ENCODE results near the gene PNMA6E. TPM values are rescaled to one million over a fixed set of nuclear protein-coding genes. Genes with fewer than 3 reads are reported as not detected.

Gene PNMA6E
- total RNA-seq, 1 donor from 2014 or later, result not detected

- Mint-ChIP-seq H3K27me3 (ENCODE audit: low read depth) (no peaks in the 10 kb centered on the region), H3K36me3 (peaks cover 4% of the 10 kb centered on the region), H3K9me3 (no peaks in the 10 kb centered on the region), H3K27ac (no peak overlapping the region), H3K4me3 (no peak overlapping the region), H3K4me1 (no peaks in the 10 kb centered on the region)
- TF ChIP-seq, protein P1, sequence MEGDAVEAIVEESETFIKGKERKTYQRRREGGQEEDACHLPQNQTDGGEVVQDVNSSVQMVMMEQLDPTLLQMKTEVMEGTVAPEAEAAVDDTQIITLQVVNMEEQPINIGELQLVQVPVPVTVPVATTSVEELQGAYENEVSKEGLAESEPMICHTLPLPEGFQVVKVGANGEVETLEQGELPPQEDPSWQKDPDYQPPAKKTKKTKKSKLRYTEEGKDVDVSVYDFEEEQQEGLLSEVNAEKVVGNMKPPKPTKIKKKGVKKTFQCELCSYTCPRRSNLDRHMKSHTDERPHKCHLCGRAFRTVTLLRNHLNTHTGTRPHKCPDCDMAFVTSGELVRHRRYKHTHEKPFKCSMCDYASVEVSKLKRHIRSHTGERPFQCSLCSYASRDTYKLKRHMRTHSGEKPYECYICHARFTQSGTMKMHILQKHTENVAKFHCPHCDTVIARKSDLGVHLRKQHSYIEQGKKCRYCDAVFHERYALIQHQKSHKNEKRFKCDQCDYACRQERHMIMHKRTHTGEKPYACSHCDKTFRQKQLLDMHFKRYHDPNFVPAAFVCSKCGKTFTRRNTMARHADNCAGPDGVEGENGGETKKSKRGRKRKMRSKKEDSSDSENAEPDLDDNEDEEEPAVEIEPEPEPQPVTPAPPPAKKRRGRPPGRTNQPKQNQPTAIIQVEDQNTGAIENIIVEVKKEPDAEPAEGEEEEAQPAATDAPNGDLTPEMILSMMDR (IDR thresholded peaks at IDR 0.05; ENCODE audit: unreplicated experiment), result no peak
- DNase-seq (ENCODE audit: low spot score in 2 of 2, unreplicated experiment in 2 of 2), result no peak
Measured at GRCh38 chrX:153448556-153449367, 47.6 kb upstream of the PNMA6E start.

GRCh38 chrX:153447581-153447960 is 46.4 kb upstream of the PNMA6E start:
- TF ChIP-seq, protein P1 (IDR thresholded peaks at IDR 0.05; ENCODE audit: unreplicated experiment), result no peak
- H3K27me3 Mint-ChIP-seq (ENCODE audit: low read depth), result no peaks in the 10 kb centered on the region
- no peak overlapping the region for H3K4me3 Mint-ChIP-seq
- H3K36me3 Mint-ChIP-seq, result peaks cover 4% of the 10 kb centered on the region
- no peaks in the 10 kb centered on the region for H3K4me1 Mint-ChIP-seq
- no peaks in the 10 kb centered on the region for H3K9me3 Mint-ChIP-seq
- no peak overlapping the region for H3K27ac Mint-ChIP-seq
- no peak for DNase-seq (ENCODE audit: low spot score in 2 of 2, unreplicated experiment in 2 of 2)

DNA sequence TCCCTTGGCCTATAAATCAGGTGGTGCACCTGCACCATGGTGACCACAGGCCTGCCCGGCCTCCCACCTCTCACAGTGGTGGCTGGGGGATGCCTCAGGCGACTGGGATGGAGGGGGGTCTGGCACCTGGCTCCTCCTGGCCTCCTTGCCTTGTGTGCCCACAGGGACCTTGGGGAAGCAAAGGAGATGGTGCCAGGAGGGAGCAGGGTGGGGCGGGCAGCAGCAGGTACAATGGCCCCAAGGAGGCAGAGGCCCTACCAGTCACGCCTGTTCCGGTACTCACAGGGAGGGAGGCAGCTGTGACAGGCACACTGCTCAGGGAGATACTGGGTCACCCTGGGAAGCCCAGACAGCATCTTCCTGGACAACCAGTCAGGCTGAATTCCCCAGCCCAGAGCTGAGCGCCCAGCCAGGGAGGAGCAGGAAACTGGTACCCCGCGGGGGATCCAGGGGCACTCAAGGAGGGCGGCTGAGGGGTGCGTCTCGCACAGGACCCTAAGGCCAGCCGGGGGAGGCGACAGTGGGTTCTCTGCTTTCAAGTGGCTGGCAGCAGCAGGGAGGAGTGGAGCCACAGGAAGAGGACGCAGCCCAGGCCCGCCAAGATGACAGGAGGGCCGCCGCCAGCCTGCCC is 45.9 kb upstream of the PNMA6E start:
- Mint-ChIP-seq H3K4me3 (no peak overlapping the region), H3K9me3 (no peaks in the 10 kb centered on the region), H3K27ac (no peak overlapping the region), H3K27me3 (ENCODE audit: low read depth) (no peaks in the 10 kb centered on the region), H3K36me3 (peaks cover 2% of the 10 kb centered on the region), H3K4me1 (no peaks in the 10 kb centered on the region)
- DNase-seq (ENCODE audit: low spot score in 2 of 2, unreplicated experiment in 2 of 2), result no peak
- TF ChIP-seq, protein P1 (IDR thresholded peaks at IDR 0.05; ENCODE audit: unreplicated experiment), result no peak

- H3K9me3 Mint-ChIP-seq, result no peaks in the 10 kb centered on the region
- H3K27me3 Mint-ChIP-seq (ENCODE audit: low read depth), result no peaks in the 10 kb centered on the region
- TF ChIP-seq, protein P1 (IDR thresholded peaks at IDR 0.05; ENCODE audit: unreplicated experiment), result no peak
- no peaks in the 10 kb centered on the region for H3K4me1 Mint-ChIP-seq
- DNase-seq (ENCODE audit: low spot score in 2 of 2, unreplicated experiment in 2 of 2), result no peak
- peaks cover 2% of the 10 kb centered on the region for H3K36me3 Mint-ChIP-seq
- no peak overlapping the region for H3K27ac Mint-ChIP-seq
- H3K4me3 Mint-ChIP-seq, result no peak overlapping the region
Measured at GRCh38 chrX:153446636-153446936, 45.4 kb upstream of the PNMA6E start.

DNA sequence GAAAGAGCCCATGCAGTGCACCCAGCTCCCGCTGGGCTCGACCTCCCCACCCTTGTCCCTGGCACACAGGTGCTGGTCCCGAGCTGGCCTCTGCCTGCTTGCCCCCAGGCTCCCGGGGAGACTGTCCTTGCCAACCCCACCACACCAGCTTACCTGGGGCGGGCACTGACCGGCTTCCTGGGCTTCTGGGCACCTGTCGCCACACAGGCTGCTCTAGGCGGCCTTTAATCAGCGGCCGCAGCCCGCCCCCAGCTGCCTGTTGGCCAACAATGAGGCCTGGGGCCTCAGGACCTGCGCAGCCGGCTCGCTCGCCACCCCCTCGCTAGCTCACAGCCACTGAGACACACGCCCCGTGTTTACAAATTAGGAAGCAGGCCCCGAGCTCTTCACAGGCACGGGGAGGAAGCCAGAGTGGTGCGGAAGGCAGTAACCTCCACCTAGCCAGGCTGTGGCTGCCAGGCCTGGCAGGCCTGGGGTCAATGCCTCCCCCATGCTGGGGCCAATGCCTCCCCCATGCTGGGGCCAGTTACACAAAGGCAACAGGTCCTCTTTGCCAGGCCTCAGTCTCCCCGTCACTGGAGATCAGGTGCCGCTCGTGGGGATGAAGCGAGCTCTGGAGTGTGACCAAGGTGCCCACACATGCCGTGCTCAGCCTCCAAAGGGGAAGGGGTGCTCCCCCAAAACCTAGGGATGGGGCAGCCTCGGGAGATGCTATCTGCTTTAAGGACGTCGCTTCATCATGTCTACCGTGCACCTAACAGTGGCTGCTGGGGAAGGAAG is 44.9 kb upstream of the PNMA6E start, which contains the start of gene TREX2:
TREX2 (minus strand) TSS at position 201 of the 780 bp plus-strand sequence. CDS start 626 bp downstream, outside the sequence.
- Mint-ChIP-seq H3K27me3 (ENCODE audit: low read depth) (no peaks in the 10 kb centered on the region), H3K36me3 (peaks cover 2% of the 10 kb centered on the region), H3K27ac (no peak within 1 kb of the TSS), H3K9me3 (no peaks in the 10 kb centered on the region), H3K4me3 (no peak within 1 kb of the TSS), H3K4me1 (peaks cover 2% of the 10 kb centered on the region)
- no peak for DNase-seq (ENCODE audit: low spot score in 2 of 2, unreplicated experiment in 2 of 2)
- TF ChIP-seq, protein P1 (IDR thresholded peaks at IDR 0.05; ENCODE audit: unreplicated experiment), result no peak
